Measurements from ENCODE around the gene SAFB2.

- TF ChIP-seq CTCF (IDR thresholded peaks at IDR 0.05; ENCODE audit: low read depth, low read length, poor library complexity, severe bottlenecking) (no peak), EZH2phosphoT487 (IDR thresholded peaks at IDR 0.05; ENCODE audit: borderline replicate concordance, low read length) (no peak)
Observed at GRCh38 chr19:5609881-5610448, 12.6 kb downstream of the SAFB2 start.
